ENCODE data around the gene RAET1G. TPM values are rescaled to one million over a fixed set of nuclear protein-coding genes. Genes with fewer than 3 reads are reported as not detected.
A peak's percentile ranks its signal among the peaks of the same experiment; 100 is the strongest.
"Not testable (repeated sequence)": the region's sequence is repeated elsewhere in the genome, so short reads cannot be mapped to it uniquely, and the experiment has no call there.

RAET1G gene
- total RNA-seq, 1 experiment from 2014 or later = 1.2 TPM

GRCh38 chr6:149897015-149897697, 25.8 kb downstream of the RAET1G start:
- peak; percentile 93 for DNase-seq (ENCODE audit: low read depth)

- peak; percentile 73 for DNase-seq (ENCODE audit: low read depth)
Observed at GRCh38 chr6:149896491-149896890, 26.4 kb downstream of the RAET1G start.

- peak; percentile 81 for DNase-seq (ENCODE audit: low read depth)
Observed at GRCh38 chr6:149895833-149896271, 27.1 kb downstream of the RAET1G start.

GRCh38 chr6:149895048-149895590, 27.8 kb downstream of the RAET1G start:
- peak; percentile 68 for DNase-seq (ENCODE audit: low read depth)

GRCh38 chr6:149891864-149892263, 31.1 kb downstream of the RAET1G start:
- DNase-seq (ENCODE audit: low read depth) = not testable (repeated sequence)

GRCh38 chr6:149891259-149891658, 31.7 kb downstream of the RAET1G start:
- no peak for DNase-seq (ENCODE audit: low read depth)

- peak; percentile 38 for DNase-seq (ENCODE audit: low read depth)
Observed at GRCh38 chr6:149890629-149891045, 32.3 kb downstream of the RAET1G start.

GRCh38 chr6:149889326-149889725, 33.6 kb downstream of the RAET1G start:
- no peak for DNase-seq (ENCODE audit: low read depth)

GRCh38 chr6:149888659-149889058, 34.3 kb downstream of the RAET1G start:
- DNase-seq (ENCODE audit: low read depth) = peak; percentile 44

- DNase-seq (ENCODE audit: low read depth) = no peak
Observed at GRCh38 chr6:149888093-149888492, 34.8 kb downstream of the RAET1G start.

- DNase-seq (ENCODE audit: low read depth) = peak; percentile 42
Observed at GRCh38 chr6:149887343-149887742, 35.6 kb downstream of the RAET1G start.

- DNase-seq (ENCODE audit: low read depth) = no peak
Observed at GRCh38 chr6:149885888-149886287, 37.0 kb downstream of the RAET1G start.

- no peak for DNase-seq (ENCODE audit: low read depth)
Observed at GRCh38 chr6:149884617-149885016, 38.3 kb downstream of the RAET1G start.

- DNase-seq (ENCODE audit: low read depth) = no peak
Observed at GRCh38 chr6:149884215-149884614, 38.7 kb downstream of the RAET1G start.

- no peak for DNase-seq (ENCODE audit: low read depth)
Observed at GRCh38 chr6:149881860-149882259, 41.1 kb downstream of the RAET1G start.

GRCh38 chr6:149881066-149881766, 41.7 kb downstream of the RAET1G start:
- DNase-seq (ENCODE audit: low read depth) = no peak

GRCh38 chr6:149877659-149878058, 45.3 kb downstream of the RAET1G start:
- no peak for DNase-seq (ENCODE audit: low read depth)

GRCh38 chr6:149876241-149876933, 46.5 kb downstream of the RAET1G start:
- DNase-seq (ENCODE audit: low read depth) = no peak

- DNase-seq (ENCODE audit: low read depth) = no peak
Observed at GRCh38 chr6:149872233-149872632, 50.7 kb downstream of the RAET1G start.

GRCh38 chr6:149871182-149871581, 51.7 kb downstream of the RAET1G start:
- DNase-seq (ENCODE audit: low read depth) = no peak

- no peak for DNase-seq (ENCODE audit: low read depth)
Observed at GRCh38 chr6:149869275-149869892, 53.5 kb downstream of the RAET1G start.

Measured in LHCN-M2 (cell line).